Astrocyte of the hippocampus (primary cell): ENCODE results near the gene IL34.
"Not testable (repeated sequence)": the region's sequence is repeated elsewhere in the genome, so short reads cannot be mapped to it uniquely, and the experiment has no call there.

Source experiments
- DNase-seq: peaks from one replicate; pipeline ENCODE4 v3.0.0; 2011; ENCODE audit warnings: low read depth, low spot score

The IL34 gene

GRCh38 chr16:70630960-70631745 is 15.2 kb upstream of the IL34 start:
- DNase-seq: no peak

- DNase-seq: no peak
Observed at GRCh38 chr16:70632273-70632672, 14.1 kb upstream of the IL34 start.

- not testable (repeated sequence) for DNase-seq
Observed at GRCh38 chr16:70633617-70634016, 12.7 kb upstream of the IL34 start.

GRCh38 chr16:70634861-70635260 is 11.5 kb upstream of the IL34 start:
- DNase-seq: no peak

- DNase-seq: peak; percentile 26
Observed at GRCh38 chr16:70635336-70636016, 10.9 kb upstream of the IL34 start.

GRCh38 chr16:70638814-70639792 is 7.3 kb upstream of the IL34 start:
- peak; percentile 64 for DNase-seq

- no peak for DNase-seq
Observed at GRCh38 chr16:70642633-70643032, 3.7 kb upstream of the IL34 start.

- not testable (repeated sequence) for DNase-seq
Observed at GRCh38 chr16:70643264-70643663, 3.1 kb upstream of the IL34 start.

GRCh38 chr16:70644763-70645597 is 1.4 kb upstream of the IL34 start:
- no peak for DNase-seq

- DNase-seq: no peak
Observed at GRCh38 chr16:70647441-70648359, 1.3 kb downstream of the IL34 start.

- DNase-seq: no peak
Observed at GRCh38 chr16:70648606-70649005, 2.2 kb downstream of the IL34 start.

GRCh38 chr16:70649300-70649699 is 2.9 kb downstream of the IL34 start:
- no peak for DNase-seq

GRCh38 chr16:70650216-70650615 is 3.9 kb downstream of the IL34 start:
- DNase-seq: no peak

GRCh38 chr16:70651524-70651923 is 5.2 kb downstream of the IL34 start:
- no peak for DNase-seq

- DNase-seq: no peak
Observed at GRCh38 chr16:70652322-70652721, 6.0 kb downstream of the IL34 start.

- no peak for DNase-seq
Observed at GRCh38 chr16:70653406-70653805, 7.0 kb downstream of the IL34 start.

GRCh38 chr16:70653809-70654771 is 7.7 kb downstream of the IL34 start:
- peak; percentile 92 for DNase-seq

GRCh38 chr16:70656065-70656711 is 9.8 kb downstream of the IL34 start:
- DNase-seq: no peak
